AG04450 (cell line): ENCODE measurements around the gene STARD10. TPM values are rescaled to one million over a fixed set of nuclear protein-coding genes. Genes with fewer than 3 reads are reported as not detected.

Experiments used
- CTCF ChIA-PET: fragments of 300-600, 350-600 bp; formaldehyde crosslinking; extraction: SDS; loops from one replicate; lab custom pipeline; 2022; ENCODE audit warnings: antibody characterized with exemption, inconsistent platforms; lab: Charles Lee
- POLR2A ChIA-PET: fragments of 350-600 bp; formaldehyde crosslinking; extraction: SDS; loops from one replicate; lab custom pipeline; 2021; ENCODE audit warnings: antibody characterized with exemption, inconsistent platforms; lab: Yijun Ruan, JAX
- DNase-seq: peaks from one replicate; pipeline ENCODE4 v3.0.0-alpha.2; 2011; ENCODE audit warnings: low read depth, low spot score
- H3K27ac ChIP-seq: one replicate; pipeline ENCODE4 v1.5.1; 2012; ENCODE audit warnings: low read depth, low read length, control low read depth
- H3K27me3 ChIP-seq: one replicate; pipeline ENCODE4 v1.6.0; 2012; ENCODE audit warnings: low read length; ENCODE audit not compliant: control insufficient read depth, insufficient read depth
- H3K4me3 ChIP-seq: 2 replicates; pipeline ENCODE4 v1.5.1; 2011; ENCODE audit warnings: mild to moderate bottlenecking, low read depth, low read length, control low read depth
- H3K9me3 ChIP-seq: 2 replicates; pipeline ENCODE4 v1.5.1; 2012; ENCODE audit warnings: low read length; ENCODE audit not compliant: control insufficient read depth, insufficient read depth
- CTCF ChIP-seq: IDR thresholded peaks from 2 replicates; pipeline ENCODE4 v1.5.1; 2011; ENCODE audit warnings: low read depth, low read length, control low read depth, inconsistent platforms
- polyA plus RNA-seq: library from polyadenylated mRNA; depleted of rRNA; stranded (reverse); fragments of >200 nt; gene quantifications from 2 replicates; pipeline ENCODE4 v1.2.3, GENCODE V29; 2011

The STARD10 gene
- polyA plus RNA-seq, 1 experiment: 38.4 TPM

GRCh38 chr11:72766152-72766902 is 27.5 kb downstream of the STARD10 start:
- DNase-seq: no peak
- ChIA-PET CTCF (interaction anchor here (1.5 kb wide), 2 partner anchors 27 to 28 kb away, joined by 4 to 9 read pairs; partner anchors contain the start of gene STARD10), POLR2A (no interaction called here)
- TF ChIP-seq CTCF: no peak
- Histone ChIP-seq H3K27me3 (no peaks in the 10 kb centered on the region), H3K4me3 (no peak overlapping the region), H3K9me3 (no peaks in the 10 kb centered on the region; the same call in 1 of the 2 replicates), H3K27ac (no peak overlapping the region)

- Histone ChIP-seq H3K27me3 (no peaks in the 10 kb centered on the region), H3K4me3 (no peak overlapping the region), H3K27ac (no peak overlapping the region), H3K9me3 (peaks cover 3% of the 10 kb centered on the region; the same call in 1 of the 2 replicates)
- POLR2A ChIA-PET: no interaction called here
- CTCF ChIA-PET: no interaction called here
- DNase-seq: no peak
- no peak for TF ChIP-seq CTCF
Observed at GRCh38 chr11:72764503-72764902, 29.3 kb downstream of the STARD10 start.

GRCh38 chr11:72763823-72764222 is 30.0 kb downstream of the STARD10 start:
- no peak for TF ChIP-seq CTCF
- Histone ChIP-seq H3K27me3 (no peaks in the 10 kb centered on the region), H3K27ac (no peak overlapping the region), H3K9me3 (peaks cover 3% of the 10 kb centered on the region; the same call in 1 of the 2 replicates), H3K4me3 (no peak overlapping the region)
- CTCF ChIA-PET: no interaction called here
- no peak for DNase-seq
- POLR2A ChIA-PET: no interaction called here

- POLR2A ChIA-PET: no interaction called here
- TF ChIP-seq CTCF: no peak
- Histone ChIP-seq H3K4me3 (no peak overlapping the region), H3K9me3 (peaks cover 3% of the 10 kb centered on the region; the same call in 1 of the 2 replicates), H3K27me3 (no peaks in the 10 kb centered on the region), H3K27ac (no peak overlapping the region)
- no peak for DNase-seq
- CTCF ChIA-PET: interaction anchor here (1.0 kb wide), 1 partner anchor 31 kb away, joined by 4 read pairs; the partner anchor contains the start of gene STARD10
Observed at GRCh38 chr11:72762641-72763304, 31.1 kb downstream of the STARD10 start.
